ENCODE data around the gene FARS2.

The FARS2 gene

DNA sequence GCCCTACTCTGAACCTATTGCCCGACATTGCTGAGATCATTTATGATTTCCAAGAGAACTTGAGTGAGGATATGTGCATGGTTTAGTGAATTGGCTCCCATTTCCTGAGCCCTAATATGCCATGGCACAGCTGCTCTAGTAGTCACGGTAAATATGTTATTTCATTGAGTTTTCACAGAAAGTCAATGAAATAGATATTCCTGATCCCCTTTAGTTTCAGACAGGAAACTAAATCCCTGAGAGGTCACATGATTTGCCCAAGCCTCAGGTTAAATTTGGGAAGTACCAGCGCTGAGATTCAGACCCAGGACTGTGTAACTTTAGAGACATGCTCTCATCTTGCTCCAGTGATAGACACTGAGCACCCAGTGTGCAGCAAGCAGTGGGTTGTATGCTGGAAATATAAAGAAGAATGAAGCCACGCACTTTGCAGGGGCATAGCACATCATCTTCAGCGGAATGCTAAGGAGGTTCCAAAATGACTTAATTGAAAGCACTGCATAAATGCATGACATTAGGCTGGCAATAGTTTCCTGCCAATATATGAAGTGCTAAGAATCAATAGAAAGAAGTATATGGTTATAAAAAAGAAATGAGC is 70.6 kb downstream of the FARS2 start:
- DNase-seq, result no peak

DNA sequence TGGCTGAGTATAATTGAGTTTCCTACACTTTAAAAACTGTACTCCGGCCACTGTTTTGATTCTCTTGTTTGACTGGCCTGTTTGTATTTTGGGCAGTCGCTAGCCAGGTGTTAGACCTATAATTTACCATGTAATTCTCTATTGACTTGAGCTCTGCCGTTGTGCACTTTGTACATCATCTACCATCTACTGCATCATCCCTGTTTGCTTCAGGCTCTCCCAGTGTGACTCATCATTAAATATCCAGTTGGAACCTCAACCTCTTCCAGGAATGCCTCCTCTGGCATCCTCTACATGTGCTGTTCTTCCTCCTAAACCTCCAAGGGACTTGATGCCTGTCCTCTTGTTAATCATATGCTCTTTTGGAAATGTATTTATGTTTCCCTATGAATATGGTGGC is 72.3 kb downstream of the FARS2 start:
- DNase-seq, result no peak

DNA sequence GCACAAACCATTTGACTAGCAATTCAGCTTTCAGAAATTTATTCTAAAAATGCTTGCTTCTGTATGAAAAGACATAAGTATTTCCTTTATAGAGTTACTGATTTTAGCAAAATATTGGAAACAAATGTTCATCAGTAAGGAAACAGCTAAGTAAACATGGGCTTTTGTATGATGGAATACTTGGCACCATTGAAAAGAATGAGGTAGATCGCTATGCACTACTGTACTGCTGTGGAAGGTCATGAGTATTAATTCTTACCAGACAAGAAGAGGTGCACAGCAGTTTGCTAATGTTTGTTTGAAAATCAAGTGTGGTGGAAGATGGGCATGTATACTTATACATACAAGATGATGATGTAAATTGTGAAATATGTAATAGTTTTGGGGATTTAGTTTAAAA is 73.0 kb downstream of the FARS2 start:
- no peak for DNase-seq

GRCh38 chr6:5335020-5335419 is 73.7 kb downstream of the FARS2 start:
- DNase-seq, result no peak

DNA sequence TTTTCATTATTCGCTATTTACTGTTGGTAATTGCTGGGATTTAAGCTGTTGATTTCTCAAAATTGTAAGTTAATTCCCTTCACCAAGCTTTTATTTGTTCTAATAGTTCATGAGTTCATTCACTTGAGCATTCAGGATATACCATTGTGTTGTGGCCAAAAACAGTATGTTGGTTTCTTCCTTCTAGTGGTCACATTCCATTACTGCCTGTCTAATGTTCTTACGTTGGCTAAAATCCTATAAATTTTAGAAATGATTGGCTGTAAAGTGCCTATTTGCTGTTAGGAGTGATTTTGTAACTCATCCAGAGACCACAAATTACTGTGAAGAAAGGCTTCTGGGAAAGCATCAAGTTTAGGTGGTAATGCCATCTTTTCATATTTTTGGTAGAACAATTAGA is 76.3 kb downstream of the FARS2 start:
- DNase-seq, result no peak

- DNase-seq, result no peak
These were observed 77.1 kb downstream of the FARS2 start for GRCh38 chr6:5338177-5338960.

DNA sequence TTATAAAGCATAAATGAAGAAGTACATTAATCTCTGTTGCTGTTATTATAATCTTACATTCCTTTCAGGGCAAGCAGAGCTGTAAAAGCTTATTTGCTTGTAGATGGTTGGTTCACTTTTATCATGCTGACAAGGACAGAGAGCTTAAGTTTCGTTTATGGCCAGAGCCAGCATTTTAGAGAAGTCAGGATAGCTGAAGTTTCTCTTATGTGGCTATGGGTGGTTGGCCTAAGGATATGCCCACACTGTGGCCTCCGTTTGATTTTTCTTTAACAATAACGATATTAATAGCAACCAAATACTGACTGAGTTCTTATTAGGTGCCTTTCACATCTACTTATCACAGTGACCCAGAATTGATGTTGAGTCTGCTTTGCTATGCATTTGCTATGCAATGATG is 78.5 kb downstream of the FARS2 start:
- no peak for DNase-seq

DNA sequence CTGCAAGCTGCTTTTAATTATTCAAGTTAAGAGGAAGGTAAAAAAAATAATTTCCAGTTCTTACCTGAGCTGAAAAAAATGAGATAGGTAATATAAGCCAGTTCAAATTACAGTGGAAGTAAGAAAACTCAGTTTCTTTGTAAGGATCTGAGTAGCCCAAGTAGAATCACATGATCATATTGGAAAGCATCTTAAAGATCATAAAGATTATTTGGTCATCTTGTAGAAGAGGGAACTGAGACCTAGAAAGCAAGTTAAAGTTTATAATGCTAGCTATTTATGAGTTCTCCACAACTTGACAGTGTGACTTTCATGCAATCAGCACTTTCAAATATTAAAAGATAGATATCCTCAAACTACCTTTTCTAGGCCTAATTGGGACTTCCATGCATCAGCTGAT is 80.5 kb downstream of the FARS2 start:
- no peak for DNase-seq

DNA sequence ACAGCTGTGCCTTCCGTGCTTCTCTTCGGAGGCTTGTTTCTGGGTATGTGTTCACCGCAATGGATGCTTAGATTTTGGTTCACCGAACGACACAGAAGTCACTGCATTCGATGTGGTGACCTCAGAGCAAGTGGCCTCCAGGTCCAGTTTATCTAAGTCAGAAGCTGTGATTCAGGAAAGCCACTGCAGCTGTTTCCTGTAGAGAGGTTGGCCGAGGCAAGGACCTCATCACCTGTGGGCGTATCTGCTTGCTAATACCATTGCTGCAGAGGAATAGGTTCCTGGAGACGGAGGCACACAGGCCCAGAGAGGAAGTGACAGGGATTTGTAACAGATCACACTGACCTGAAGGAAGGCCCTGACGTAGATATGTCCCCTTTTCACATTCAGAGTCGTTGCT is 82.7 kb downstream of the FARS2 start:
- no peak for DNase-seq

GRCh38 chr6:5345324-5345723 is 84.0 kb downstream of the FARS2 start:
- DNase-seq, result no peak

DNA sequence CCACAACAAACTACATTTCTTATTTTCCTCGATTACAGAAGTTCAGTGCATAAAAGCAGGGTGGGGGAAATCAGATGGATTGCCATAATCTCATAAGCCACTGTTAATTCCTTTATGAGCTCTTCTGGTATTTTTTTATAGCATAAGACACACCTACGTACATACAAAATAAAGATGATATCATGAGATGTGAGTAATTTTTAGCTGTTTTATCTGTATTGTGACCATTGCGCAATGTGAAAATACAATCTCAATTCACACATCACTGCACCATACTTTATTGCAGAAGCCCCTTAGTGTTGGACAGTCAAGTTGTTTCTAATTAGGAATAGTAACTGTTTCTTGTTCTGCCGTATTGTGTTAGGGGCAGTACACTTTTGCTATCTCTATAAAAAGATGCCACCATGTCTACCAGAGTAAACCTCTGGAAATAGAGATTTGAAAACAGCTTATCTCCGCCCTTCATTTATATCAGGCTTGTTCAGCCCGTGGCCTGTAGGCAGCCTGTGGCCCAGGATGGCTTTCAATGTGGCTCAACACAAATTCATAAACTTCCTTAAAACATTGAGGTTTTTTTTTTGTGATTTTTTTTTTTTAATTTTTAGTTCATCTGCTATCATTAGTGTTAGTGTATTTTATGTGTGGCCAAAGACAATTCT is 90.4 kb downstream of the FARS2 start:
- no peak for DNase-seq

DNA sequence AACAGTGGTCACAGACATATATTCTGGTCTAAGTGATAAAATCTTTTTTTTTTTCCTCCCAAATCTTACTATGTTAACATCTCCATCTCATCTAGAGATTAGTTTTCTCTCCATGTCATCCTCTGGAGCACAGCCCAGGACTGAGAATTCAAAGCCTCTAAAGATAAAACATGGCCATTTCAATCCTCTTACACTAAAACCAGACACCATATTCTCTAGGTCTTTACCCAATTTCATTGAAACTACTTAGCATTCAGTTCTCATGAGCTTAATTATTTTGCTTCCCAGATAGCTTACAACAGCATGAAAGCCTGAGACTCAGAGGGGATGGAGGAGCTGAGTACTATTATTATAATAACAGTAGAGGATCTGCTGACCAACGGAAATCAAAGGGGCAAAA is 92.7 kb downstream of the FARS2 start:
- no peak for DNase-seq

- DNase-seq, result no peak
These were observed 96.2 kb downstream of the FARS2 start for GRCh38 chr6:5357486-5357885.

- no peak for DNase-seq
These were observed 98.1 kb downstream of the FARS2 start for GRCh38 chr6:5359417-5359816.

GRCh38 chr6:5361396-5361795 is 100.1 kb downstream of the FARS2 start:
- DNase-seq, result no peak

DNA sequence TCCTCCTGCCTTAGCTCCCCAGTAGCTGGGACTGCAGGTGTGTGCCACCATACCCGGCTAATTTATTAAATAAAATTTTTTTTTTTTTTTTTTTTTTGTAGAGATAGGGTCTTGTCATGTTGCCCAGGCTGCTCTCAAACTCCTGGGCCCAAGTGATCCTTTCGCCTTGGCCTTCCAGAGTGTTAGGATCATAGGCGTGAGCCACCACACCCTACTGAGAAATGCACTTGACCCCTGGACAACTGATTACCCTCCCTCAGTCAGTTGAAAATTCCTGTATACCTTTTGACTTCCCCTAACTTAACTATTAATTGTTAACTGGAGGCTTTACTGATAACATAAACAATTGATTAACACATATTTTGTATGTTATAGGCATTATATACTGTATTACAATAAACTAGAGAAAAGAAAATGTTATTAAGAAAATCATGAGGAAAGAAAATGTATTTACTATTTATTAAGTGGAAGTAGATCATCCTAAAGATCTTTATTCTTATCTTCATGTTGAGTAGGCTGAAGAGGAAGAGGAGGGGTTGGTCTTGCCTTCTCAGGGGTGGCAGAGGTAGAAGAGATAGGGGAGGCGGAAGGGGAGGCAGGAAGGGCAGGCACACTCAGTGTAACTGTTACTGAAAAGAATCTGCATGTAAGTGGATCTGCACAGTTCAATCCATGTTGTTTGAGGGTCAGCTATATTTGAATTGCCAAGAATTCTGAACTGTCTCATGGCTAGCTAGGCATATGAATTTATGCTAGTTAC is 104.3 kb downstream of the FARS2 start:
- no peak for DNase-seq

- no peak for DNase-seq
These were observed 105.6 kb downstream of the FARS2 start for GRCh38 chr6:5366941-5367340.

GRCh38 chr6:5367510-5367909 is 106.2 kb downstream of the FARS2 start:
- DNase-seq, result no peak

- DNase-seq, result no peak
These were observed 112.1 kb downstream of the FARS2 start for GRCh38 chr6:5373430-5373829.

DNA sequence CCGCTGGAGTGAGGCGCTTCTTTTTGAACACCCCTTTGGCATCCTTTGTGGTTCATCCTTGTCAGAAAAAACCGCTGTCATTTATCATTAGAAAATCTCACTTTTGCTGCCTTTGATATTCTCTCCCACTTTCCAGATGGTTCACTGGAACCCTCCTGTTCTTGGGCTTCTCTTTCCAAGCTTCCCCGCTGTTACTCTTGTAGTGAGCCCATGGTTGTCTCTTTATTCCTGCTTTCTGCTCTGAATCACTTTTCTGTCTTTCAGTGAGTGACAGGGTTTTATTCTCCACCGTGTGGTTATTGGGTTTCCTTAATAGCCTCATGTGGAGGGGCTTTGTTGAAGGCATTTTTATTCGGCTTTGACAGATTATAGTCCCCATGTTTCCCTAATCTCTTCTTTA is 117.0 kb downstream of the FARS2 start:
- no peak for DNase-seq

DNA sequence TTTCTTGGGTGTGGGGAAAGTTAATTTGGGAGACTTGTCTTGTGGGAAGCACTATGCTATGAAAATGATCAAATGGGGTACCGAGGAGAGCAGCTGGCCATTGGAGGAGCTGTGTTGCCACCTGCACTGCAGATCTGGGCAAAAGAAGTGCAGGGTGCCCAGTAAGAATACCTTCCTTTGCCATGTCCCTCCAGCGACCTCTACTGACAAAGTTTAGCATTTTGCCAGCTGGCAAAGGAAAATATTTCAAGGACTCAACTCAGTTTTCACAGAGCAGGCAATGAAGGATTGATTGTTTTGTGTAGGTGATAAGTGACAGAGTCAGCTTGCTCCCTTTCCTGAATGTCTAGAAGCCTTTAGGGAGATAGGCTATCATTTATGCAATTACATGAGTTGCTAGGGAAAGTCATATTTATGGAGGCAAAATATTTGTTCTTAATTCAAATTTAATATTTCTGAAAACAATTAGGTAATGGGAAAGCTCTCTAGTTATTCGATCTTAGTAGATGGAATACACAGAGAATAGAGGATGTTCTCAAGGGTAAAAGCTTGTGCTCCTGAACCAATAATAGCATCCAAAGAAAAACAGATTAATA is 118.4 kb downstream of the FARS2 start:
- no peak for DNase-seq

DNA sequence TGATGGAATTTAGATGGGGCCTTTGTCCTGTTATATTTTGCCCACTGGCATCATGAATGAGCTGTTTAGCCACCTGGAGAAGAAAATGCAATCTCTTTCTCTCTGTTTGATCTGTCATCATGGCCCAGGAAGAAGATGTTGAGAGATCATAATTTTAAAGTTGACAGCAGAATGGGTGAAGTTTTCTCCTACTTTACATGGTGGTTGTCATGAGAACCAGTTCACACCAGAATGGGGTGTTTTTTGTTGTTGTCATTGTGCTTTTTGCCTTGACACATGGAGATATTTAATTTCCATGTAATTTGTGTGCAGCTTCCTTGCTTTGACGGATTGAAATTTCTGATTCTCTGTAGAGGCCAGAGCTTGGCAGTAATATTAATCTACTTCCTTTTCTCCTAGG is 122.5 kb downstream of the FARS2 start:
- DNase-seq, result no peak

DNA sequence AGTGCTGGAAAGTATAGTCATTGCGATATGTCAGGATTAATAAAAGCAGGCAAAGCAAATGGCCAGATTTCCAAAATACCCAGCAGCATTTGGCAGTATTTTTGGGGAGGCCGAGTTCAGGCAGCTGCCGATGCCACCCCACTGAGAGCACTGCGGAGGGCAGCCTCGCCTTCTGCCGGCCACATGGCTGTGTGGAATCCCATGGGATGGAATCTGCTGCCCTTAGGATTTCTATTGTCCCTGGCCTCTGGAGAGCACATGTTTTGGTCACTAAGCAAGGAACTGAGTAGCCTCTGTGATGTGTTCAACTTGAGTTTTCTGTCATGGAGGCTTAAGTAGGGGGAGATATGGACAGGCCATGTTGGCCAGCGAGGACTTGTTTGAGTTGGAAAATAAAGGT is 123.0 kb downstream of the FARS2 start:
- DNase-seq, result no peak
